NCI-H2107 treated with DMSO at 0.1 percent for 48 hours (cell line): Measurements from ENCODE around the gene KAZN.

Experiments used
- DNase-seq: peaks from one replicate; lab custom pipeline; 2025; ENCODE audit not compliant: unreplicated experiment; lab: John Stamatoyannopoulos, UW

KAZN gene

GRCh38 chr1:14612256-14612655, 13.8 kb downstream of the KAZN start:
- no peak for DNase-seq

- no peak for DNase-seq
These were observed 15.4 kb downstream of the KAZN start for GRCh38 chr1:14613926-14614325.

- DNase-seq, result no peak
These were observed 15.9 kb downstream of the KAZN start for GRCh38 chr1:14614341-14614740.

- DNase-seq, result no peak
These were observed 17.2 kb downstream of the KAZN start for GRCh38 chr1:14615549-14616218.

- DNase-seq, result no peak
These were observed 18.3 kb downstream of the KAZN start for GRCh38 chr1:14616632-14617396.

- no peak for DNase-seq
These were observed 19.3 kb downstream of the KAZN start for GRCh38 chr1:14617791-14618190.

- DNase-seq, result no peak
These were observed 22.5 kb downstream of the KAZN start for GRCh38 chr1:14620941-14621340.

GRCh38 chr1:14623090-14623489, 24.6 kb downstream of the KAZN start:
- no peak for DNase-seq

GRCh38 chr1:14624941-14625340, 26.5 kb downstream of the KAZN start:
- no peak for DNase-seq

GRCh38 chr1:14625572-14625971, 27.1 kb downstream of the KAZN start:
- DNase-seq, result no peak

- no peak for DNase-seq
These were observed 27.5 kb downstream of the KAZN start for GRCh38 chr1:14625996-14626395.

GRCh38 chr1:14626869-14627607, 28.6 kb downstream of the KAZN start:
- DNase-seq, result no peak

GRCh38 chr1:14627608-14628489, 29.4 kb downstream of the KAZN start:
- DNase-seq, result no peak

- DNase-seq, result no peak
These were observed 31.0 kb downstream of the KAZN start for GRCh38 chr1:14629363-14630014.

- no peak for DNase-seq
These were observed 32.5 kb downstream of the KAZN start for GRCh38 chr1:14630986-14631385.

GRCh38 chr1:14631421-14631820, 32.9 kb downstream of the KAZN start:
- no peak for DNase-seq

GRCh38 chr1:14634486-14634885, 36.0 kb downstream of the KAZN start:
- no peak for DNase-seq

- DNase-seq, result no peak
These were observed 36.9 kb downstream of the KAZN start for GRCh38 chr1:14635421-14635820.

GRCh38 chr1:14636897-14637632, 38.6 kb downstream of the KAZN start:
- no peak for DNase-seq
